Mesenchymal stem cell (in vitro differentiated cells and primary cell): ENCODE measurements around the gene SRD5A3. TPM values are rescaled to one million over a fixed set of nuclear protein-coding genes. Genes with fewer than 3 reads are reported as not detected.

ENCODE experiments used
- small RNA-seq: library from polyadenylated mRNA; stranded (forward); fragments of <200 nt; extraction: miRNeasy Mini kit (QIAGEN cat#:217004); gene quantifications from one replicate; pipeline ENCODE3, GENCODE V24; 2013; ENCODE audit warnings: low read depth

Gene SRD5A3

Small RNA genes within 50 kb of the gene (small RNA-seq; reads per million reads assigned to genes)
- gene RF00019: not detected
